Pulmonary artery endothelial cell (primary cell): ENCODE measurements around the gene TPD52L2. TPM values are rescaled to one million over a fixed set of nuclear protein-coding genes. Genes with fewer than 3 reads are reported as not detected.
"Not testable (repeated sequence)": the region's sequence is repeated elsewhere in the genome, so short reads cannot be mapped to it uniquely, and the experiment has no call there.

ENCODE experiments used
- DNase-seq: peaks from one replicate; pipeline ENCODE4 v3.0.0-alpha.2; 2011; ENCODE audit warnings: low read depth, low spot score
- total RNA-seq: library from RNA; depleted of rRNA; stranded (reverse); fragments of >200 nt; gene quantifications from 2 replicates; pipeline ENCODE4 v1.2.3, GENCODE V29; 2014

The TPD52L2 gene
- total RNA-seq, 1 donor from 2014 or later: 139 TPM

DNA sequence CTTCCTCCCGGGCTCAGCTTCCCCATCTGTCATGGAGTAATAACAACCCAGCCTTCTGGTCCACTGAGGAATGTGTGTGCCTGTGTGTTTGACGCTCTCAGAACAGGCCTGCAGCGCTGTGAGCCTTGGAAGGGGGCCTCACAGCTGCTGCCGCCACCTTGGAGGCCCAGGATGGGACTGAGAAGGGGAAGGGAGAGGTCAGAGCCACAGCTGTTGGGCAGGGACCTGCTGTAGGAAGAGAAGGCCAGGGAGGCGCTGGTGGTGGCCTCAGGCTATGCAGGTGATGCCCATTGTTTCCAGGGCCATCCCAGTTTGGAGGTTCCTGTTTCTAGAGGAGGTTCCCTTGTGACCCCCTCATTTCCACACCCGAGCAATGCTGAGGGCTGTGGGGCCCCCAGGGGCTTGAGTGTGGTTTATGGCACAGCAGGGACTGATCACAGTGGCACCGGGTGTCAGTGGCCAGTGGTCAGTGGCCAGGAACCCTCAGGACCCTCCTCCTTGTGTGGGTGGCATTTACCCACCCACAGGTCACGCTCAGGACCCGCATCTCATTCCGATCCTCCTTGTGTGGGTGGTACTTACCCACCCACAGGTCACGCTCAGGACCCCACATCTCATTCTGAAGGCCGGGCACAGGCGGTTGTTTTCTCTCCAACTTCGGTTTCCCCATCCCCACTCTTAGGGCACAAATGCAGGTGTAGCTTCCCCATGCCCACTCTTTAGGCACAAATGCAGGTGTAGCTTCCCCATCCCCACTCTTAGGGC, 14.0 kb downstream of the TPD52L2 start:
- DNase-seq: no peak

DNA sequence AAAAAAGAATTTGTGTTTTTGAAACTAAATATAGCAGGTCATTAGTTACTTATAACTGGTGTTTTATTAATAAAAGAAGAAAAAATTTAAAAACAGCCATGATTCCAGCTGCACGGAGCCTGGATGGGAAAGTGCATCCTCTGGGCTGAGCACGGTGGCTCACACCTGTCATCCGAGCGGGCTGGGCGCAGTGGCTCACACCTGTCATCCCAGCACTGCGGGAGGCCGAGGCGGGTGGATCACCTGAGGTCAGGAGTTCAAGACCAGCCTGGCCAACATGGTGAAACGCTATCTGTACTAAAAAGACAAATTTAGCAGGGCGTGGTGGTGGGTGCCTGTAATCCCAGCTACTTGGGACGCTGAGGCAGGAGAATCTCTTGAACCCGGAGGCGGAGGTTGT, 15.8 kb downstream of the TPD52L2 start:
- DNase-seq: not testable (repeated sequence)

DNA sequence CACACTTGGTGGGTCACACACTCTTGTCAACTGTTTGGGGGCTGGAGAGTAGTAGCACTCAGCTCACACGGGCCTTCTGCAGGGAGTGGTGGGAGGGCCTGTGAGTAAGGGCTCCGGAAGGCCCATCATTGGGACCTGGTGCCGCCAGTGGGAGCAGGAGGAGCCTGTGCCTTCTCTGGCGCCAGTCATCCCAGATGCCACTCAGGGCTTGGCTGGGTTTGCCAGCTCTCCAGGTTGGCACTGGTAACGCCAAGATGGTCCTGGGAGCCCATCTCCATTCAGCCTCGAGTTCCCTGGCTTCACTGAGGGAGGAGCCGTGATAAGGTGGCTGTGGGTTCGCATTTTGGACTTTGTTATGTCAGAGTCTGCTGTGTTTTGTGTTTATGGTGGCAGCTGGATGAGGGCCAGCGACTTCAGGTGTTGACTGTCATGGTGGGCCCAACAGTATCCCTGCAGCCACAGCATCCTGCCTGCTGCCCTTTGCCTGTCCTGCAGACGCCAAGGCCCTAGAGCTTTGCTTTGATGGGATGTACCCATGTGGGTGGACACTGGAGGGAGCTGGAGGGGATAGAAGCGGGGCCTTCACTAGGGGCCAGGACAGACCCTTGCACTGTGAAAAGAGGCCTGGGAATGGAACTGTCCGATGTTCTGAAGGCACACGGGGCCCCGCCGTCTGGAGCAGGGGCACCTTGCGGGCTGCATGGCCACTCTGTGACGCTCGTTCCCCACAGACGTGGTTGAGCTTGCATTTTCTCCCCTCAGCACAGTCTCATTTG, 16.6 kb downstream of the TPD52L2 start:
- no peak for DNase-seq

DNA sequence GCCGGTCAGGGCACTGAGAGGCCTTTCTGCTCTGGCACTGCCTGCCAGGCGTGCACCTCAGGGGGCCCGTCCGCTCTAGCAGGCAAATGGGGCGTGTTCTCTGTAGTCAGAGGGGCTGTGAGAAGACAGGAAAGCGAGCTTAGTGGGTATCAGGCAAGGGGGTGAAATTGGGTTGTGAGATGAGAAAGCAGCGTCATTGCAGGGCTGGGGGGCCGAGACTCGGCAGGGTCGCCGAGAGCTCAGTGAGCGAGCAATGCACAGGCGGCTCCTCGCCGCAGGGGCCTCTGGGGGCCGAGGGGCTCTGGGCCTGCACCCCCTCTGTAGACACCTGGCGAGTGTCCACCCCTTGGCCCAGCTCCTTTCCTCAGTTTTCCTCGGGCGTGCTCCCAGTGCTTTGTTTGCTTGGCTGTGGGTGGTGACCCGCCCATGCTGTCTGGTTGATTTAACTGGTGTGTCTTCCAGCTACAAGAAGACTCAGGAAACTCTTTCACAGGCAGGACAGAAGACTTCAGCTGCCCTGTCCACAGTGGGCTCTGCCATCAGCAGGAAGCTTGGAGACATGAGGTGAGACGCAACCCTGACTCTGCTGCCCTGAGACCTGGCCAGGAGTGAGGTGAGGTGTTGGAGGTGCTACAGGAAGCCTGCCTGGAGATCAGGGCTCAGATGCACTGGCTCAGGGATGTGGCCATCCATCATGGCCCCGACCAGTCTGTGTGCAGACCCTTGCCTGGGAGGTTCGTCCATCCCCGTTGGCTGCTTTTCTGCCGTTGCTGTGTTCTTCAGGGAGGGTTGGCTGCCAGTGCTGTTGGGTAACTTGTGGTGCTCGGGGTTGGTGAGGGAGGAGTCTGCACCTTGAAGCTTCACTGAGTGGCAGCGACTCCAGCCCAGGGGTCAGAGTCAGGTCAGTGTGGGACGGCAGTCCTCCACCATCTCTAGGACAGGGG, 17.5 kb downstream of the TPD52L2 start:
- no peak for DNase-seq

DNA sequence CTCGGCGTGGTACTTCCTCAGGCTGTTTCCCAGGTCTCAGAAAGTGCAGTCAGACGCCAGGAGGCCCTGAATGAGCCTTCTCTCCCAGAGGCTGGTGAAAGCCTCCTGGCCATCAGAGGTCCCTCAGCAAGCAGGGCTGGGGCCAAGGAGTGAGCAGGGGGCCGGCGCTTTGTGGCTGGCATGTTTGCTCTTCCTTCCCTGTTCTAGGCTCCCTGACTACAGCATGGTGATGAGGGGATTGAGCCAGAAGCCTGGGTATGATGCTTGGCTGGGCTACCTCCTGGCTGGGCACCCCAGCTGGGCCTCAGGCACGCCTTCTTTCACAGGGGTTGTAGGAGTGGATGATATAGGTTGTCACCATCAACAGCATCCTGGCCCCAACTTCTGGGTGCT, 18.1 kb downstream of the TPD52L2 start:
- DNase-seq: no peak

DNA sequence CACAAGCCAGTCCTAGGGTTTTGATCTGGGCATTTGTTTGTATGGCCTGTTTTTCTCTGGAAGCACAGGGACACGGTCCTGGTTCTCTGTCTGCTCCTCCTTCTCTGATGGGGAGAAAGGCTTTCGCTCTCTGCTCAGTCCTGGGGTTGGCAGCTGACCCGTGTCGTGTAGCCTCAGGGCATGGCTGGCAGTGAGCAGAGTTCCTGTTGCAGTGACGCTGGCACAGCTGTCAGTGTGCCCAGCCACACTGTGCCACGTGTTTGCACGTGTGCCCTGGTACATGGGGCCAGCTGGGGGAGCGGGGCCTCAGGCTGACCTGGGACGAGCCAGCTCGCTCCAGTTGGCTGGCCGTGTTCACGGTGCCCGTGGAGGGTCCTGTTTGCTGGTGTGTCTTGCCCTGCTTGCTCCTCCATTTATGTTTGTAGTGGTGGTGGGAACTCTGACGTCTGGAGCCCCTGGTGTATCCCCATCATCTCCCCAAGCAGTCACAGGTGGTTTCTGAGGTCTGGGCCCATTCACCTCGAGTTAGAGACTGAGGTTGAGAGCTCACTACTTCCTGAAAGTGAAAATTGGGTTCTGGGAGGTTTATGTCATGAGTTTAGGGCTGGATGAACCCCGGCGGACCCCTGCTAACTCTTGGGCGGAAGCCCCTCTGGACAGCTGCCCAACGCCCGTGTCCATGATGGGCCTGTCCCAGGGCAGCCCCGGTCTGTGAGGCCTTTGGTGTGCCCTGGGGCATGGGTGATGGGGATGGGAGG, 19.6 kb downstream of the TPD52L2 start:
- DNase-seq: no peak

DNA sequence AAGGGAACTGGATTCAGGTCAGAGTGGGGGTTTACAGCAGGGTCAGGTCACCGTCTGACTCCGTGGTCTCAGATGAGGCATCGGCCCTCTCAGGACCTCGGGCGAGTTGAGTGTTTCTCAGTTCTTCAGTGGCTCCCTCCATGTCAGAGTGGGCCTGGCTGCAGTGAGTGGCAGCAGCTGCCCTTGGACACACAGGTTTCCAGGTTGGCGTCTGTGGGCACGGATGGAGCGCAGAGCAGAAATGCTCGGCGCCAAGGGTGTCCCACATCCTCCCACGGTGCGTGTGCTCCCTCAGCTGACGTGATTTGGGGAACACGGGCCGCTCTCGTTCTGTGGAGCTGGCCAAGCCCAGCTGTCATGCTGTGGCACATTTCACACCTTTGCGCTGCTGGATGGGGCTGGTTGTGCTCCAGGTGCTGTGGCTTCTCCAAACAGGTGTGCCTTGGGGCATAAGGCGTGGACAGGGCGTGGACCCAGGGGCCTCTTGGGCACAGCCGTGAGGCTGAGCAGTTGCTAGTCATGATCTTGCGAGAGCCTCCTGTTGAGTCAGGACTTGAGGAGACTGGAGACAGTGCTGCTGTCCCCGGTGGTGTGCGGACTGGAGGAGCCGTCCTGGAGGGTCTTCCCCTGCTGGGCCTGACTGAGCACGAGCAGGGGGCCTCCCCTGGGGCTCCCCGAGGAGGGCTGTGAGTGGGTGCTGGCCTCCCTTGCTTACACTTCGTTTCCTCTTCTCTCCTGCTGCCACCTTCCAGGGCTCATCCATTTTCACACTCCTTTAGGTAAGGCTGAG, 20.4 kb downstream of the TPD52L2 start:
- DNase-seq: no peak

DNA sequence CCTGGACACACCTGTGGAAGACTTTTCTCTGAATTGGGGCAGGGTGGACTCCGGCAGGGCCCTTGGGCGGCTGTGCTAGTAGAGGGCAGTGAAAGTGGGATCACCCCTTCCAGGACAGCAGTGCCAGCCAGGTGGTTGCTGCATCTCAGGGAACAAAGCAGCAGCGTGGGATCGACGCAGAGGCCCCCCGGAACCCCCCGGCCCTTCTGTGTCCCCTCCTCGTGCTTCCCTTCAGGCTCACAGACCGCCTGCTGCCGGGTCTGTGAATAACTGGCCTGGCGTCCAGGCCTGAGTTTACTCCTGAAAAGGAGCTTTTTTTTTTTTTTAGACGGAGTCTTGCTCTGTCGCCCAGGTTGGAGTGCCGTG, 21.0 kb downstream of the TPD52L2 start:
- no peak for DNase-seq

DNA sequence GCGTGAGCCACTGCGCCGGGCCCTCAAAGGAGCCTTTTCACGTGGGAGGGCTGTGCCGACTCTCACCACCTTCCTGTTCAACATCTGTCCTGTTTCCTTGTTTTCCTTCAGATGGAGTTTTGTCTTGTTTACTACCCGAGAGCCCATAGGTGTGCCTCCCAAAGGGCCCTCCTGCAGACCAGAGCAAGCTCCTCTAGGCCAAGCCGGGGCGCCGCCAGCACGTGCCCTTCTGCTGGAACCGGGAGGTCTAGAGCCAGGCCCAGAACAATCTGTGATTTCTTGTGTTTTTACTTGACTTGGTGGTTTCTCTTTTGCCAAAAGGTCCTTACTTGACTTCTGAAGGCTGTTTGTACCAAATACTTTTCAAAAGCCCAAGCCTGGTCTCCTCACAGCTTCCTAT, 21.9 kb downstream of the TPD52L2 start:
- no peak for DNase-seq

DNA sequence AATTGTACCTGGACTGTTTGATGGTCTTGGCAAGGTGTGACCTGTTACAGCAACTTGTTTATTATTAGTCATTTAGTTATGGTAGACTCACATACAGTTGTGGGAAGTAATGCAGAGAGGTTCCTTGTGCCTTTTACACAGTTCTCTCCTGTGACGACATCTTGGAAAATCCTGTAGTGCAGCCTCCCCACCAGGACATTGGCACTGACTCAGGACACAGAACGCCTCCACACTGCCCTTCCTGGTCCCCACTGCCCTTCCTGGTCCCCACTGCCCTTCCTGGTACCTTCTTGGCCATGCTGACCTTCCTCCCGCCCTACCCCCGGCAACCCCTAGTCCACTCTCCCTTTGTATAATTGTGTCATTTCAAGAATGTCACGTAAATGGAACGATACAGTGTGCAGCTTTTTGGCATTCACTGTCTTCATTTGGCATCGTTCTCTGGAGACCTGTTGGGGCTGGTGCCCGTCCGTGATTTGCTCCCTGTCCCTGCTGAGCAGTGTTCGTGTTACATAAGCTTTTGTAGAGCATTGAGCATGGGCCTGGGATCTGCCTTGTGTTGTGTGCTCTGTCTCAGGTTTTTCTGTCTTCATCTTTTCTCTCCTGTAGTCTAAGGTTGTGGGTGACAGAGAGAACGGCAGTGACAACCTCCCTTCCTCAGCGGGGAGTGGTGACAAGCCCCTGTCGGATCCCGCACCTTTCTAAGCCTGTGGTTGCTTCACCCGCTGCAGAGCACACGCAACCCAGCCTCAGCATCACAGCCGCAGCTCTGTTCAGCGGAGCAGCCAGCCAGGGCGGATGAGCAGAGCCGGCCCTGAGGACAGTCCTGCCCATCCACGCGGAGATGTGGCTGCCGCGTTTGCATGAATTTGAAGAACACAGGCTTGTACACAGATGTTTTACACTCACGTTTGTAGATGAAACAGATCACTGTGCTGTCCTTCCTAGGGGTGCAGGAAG, 24.5 kb downstream of the TPD52L2 start:
- DNase-seq: no peak

DNA sequence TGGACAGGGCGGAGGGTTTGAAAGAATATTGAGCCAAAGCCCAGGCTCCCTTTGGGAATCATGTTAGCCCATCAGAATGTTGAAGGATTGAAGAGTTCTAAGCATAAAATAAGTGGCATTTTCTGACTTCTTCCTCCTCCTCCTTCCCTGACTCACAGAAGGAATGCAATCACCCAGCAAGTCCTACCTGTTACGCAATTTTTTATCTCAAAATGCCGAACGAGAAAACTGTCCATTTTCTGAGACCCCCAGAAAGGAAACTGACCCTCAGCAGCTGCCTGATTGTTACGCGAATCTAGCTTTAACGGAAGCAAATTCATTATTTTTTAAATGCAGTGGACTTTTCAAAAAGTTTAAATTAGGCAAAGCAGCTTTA, 25.1 kb downstream of the TPD52L2 start:
- DNase-seq: no peak

DNA sequence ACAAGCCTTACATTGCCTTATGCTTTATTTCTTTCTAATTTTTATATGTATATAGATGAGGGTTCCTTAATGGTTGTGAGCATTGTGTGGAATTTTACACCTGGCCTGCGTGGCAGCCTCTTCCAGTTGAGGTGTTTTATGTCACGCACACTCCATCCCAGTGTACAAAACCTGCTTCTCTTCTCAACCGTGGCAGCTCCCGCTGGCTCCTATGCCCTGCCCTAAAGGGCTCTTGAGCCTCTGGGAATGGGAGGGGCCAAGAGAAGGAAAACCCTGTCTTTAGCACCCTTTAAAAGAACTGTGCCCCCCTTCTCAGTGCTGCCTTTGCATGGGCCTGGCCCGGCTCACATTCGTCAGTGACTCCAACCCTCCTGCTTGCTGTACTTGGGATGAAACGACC, 25.5 kb downstream of the TPD52L2 start:
- no peak for DNase-seq

DNA sequence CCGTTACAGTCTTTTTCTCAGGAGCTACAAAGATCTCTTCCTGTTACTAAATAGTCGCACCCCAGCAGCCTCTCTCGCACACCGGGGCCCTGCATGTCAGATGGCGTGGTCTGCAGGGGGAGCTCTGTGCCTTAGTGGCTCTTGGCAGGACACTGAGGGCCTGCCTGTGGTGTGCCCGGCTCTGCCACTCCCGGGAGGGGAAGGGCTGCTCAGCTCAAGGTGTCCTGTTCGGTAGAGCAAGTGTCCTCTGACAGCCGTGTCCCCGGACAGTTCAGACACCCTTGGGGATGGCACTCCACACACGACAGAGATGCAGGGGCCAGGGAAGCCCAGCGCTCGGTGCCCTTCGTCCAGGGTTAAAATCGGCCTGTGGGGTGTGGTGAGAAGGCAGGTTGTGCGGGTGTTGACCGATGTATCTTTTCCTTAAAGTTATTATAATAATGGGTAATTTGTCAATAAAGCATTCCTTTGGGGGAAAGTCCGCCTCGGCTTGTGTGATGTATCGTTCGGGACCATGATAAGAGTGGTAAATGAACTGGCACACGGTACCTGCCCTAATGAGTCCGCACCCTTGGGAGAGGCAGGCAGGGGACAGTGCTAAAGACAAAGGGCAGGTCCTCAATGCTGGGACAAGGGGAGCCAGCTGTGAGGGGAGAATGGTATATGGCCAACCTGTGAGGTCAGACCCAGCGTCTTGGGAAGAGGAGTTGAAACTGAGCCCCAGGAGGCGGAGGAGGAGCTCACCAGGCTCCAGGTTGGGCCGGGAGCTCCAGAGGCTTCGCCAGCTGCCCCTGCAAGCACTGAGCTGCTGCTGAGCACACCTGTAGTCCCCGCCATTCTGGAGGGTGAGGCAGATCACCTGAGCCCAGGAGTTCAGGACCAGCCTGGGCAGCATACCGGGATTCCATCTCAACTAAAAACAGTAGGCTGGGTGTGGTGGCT, 26.3 kb downstream of the TPD52L2 start:
- DNase-seq: no peak

DNA sequence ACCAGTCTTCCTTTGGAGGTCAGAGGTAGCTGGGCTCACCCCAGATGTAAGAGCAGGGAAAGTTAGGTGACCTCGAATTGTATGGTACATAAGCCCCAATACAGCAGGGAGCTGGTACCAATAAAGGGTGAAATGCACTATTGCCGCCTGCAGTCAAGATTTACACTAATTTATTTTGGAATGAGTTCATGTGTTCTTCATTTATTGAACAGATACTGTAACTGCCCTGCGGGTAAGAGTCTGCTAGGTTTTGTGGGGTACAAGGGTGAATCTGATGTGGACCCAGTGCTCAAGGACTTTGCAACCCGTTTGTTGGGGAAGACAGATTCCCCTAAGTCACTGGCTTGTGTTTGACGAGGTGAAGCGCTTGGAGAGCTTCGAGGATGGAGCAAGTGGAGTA, 27.3 kb downstream of the TPD52L2 start:
- no peak for DNase-seq

DNA sequence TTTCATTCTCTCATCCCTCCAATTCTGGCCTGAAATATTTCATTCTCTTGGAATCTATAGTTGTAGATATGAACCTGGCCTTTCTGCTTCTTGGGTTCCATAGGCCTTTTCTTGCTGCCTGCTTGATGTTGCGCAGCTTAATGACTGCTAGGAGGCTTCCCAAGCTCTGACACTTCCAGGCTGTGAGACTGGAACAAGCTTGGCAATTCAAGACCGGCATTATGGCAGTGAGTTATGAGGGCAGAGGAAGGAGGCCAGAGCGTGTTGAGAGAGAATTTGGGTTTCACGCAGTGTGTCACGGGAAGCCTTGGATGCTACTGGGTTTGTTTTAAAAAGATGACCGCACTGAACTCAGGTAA, 28.9 kb downstream of the TPD52L2 start:
- no peak for DNase-seq

DNA sequence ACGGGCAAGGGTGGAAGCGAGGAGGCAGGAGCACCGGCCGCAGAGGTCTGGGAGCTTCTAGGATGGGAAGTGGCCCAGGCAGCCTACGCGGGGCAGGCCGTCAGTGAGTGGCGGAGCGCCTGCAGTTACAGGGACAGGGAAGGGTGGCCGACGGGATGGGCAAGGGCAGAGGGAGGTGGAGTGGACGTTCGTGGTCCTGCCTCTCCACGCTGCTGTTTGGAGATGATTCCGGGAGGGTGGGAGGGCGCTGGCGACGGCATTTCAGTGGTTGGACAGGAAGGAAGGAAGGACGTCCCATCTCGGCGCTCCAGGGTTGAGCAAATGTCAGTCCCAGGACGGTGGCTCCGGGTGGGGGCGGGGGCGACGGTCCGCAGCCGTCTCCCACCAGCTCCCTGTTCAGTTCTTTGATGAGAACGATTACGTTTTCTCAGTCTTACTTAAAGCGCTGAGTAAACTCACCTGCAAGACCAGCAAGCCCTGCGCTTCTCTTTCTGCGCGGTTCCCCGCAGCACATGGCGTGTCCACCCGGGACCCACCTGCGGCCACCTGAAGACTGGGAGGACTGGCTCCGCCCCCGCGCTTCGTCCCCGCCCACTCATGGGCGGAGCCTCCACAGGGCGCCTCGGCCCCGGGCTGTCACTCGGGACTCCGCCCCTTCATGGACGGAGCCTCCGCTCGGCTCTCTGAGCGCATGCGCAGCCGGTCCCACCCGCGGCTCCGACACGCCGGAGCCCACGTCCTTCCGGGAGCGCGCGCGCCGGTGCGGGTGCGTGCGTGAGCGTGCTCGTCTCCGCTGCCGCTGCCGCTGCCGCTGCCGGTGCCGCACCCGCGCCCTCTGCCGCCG, 29.5 kb downstream of the TPD52L2 start, which contains the start of gene DNAJC5:
TSS of gene DNAJC5 (plus strand) at position 769 of the 844 bp plus-strand sequence. CDS start 33,220 bp downstream, outside the sequence.
- DNase-seq: peak; percentile 55
